ENCODE data around the gene MICAL3. TPM values are rescaled to one million over a fixed set of nuclear protein-coding genes. Genes with fewer than 3 reads are reported as not detected.
A peak's percentile ranks its signal among the peaks of the same experiment; 100 is the strongest.
"Not testable (repeated sequence)": the region's sequence is repeated elsewhere in the genome, so short reads cannot be mapped to it uniquely, and the experiment has no call there.

MICAL3 gene
- total RNA-seq, 4 donors from 2014 or later = 24.3 to 29.7 (median 28.2) TPM

DNA sequence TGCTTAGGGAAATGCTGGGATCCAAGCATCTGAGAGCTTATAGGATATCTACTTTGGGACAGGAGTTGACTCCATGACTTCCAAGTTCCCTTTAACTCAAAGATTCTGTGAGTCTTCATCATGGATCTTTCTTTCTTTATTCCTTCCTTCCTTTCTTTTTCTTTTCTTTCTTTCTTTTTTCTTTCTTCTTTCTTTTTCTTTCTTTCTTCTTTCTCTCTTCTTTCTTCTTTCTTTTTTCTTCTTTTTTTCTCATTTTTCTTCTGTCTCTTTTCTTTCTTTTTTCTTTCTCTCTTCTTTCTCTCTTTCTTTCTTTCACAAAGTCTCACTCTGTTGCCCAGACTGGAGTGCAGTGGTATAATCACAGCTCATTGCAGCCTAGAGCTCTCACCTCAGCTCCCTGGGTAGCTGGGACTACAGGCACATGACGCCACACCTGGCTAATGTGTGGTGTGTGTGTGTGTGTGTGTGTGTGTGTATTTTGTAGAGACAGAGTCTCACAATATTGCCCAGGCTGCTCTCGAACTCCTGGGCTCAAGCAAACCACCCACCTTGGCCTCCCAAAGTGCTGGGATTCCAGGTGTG is 5.4 kb upstream of the MICAL3 start:
- no peak for DNase-seq (ENCODE audit: low spot score in 2 of 2)
- no peak overlapping the region for H3K4me3 ChIP-seq (ENCODE audit: low read depth, poor library complexity, severe bottlenecking)
- no peak for TF ChIP-seq POLR2A (IDR thresholded peaks at IDR 0.05)
- TF ChIP-seq, protein P1, sequence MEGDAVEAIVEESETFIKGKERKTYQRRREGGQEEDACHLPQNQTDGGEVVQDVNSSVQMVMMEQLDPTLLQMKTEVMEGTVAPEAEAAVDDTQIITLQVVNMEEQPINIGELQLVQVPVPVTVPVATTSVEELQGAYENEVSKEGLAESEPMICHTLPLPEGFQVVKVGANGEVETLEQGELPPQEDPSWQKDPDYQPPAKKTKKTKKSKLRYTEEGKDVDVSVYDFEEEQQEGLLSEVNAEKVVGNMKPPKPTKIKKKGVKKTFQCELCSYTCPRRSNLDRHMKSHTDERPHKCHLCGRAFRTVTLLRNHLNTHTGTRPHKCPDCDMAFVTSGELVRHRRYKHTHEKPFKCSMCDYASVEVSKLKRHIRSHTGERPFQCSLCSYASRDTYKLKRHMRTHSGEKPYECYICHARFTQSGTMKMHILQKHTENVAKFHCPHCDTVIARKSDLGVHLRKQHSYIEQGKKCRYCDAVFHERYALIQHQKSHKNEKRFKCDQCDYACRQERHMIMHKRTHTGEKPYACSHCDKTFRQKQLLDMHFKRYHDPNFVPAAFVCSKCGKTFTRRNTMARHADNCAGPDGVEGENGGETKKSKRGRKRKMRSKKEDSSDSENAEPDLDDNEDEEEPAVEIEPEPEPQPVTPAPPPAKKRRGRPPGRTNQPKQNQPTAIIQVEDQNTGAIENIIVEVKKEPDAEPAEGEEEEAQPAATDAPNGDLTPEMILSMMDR (IDR thresholded peaks at IDR 0.05) = no peak
- intact Hi-C loops (cut with DNase I; ENCODE audit: low total_unique reads) = no loop called here
- 85 to 86% methylated on average over 2 of the region's 2 CpGs for WGBS, 2 donors

DNA sequence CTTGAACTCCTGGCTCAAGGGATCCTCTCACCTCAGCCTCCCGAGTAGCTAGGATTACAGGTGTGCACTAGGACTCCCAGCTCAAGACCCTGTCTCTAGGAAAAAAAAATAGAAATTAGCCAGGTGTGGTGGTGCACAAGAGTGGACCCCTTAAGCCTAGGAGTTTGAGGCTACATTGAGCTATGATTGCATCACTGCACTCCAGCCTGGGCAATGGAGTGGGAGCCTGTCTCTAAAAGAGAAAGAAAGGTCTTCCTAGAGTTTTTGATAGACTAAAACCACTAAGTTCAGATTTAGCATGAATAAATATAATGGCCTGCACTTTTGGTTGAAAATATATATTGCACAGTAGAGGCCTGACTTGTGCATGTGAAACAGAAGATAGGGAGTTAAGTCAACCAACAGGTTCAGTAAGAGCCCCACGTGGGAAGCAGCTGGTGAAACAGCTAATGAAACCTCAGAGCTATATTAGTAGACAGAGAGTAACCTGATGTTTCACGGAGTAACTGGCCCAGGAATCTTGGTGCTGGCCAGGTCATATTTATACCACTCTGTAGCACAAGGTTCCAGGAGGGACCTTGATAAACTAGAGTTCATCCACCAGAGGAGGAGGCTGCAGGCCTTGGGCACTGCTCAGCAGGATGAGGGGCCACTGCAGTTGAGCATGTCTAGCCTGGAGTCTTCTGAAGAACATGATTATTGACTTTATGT is 4.6 kb upstream of the MICAL3 start:
- intact Hi-C loops (cut with DNase I; ENCODE audit: low total_unique reads) = no loop called here
- WGBS, 2 donors = 31 to 57% methylated on average over 3 of the region's 3 CpGs
- no peak for DNase-seq (ENCODE audit: low spot score in 2 of 2)
- TF ChIP-seq, protein P1 (IDR thresholded peaks at IDR 0.05) = no peak
- no peak for TF ChIP-seq POLR2A (IDR thresholded peaks at IDR 0.05)
- H3K4me3 ChIP-seq (ENCODE audit: low read depth, poor library complexity, severe bottlenecking) = no peak overlapping the region

DNA sequence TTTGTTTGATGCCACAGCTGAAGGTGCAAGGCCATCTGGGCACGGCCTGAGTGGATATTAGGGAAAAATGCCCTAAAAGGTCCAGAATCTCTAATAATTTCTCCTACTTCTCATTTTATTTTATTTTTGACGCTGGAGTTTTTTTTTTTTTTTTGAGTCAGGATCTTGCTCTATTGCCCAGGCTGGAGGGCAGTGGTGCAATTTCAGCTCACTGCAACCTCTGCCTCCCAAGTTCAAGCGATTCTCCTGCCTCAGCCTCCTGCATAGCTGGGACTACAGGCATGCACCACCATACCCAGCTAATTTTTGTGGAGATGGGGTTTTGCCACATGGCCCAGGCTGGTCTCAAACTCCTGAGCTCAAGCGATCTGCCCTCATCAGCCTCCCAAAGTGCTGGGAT is 1.5 kb upstream of the MICAL3 start:
- 90 to 95% methylated on average over 4 of the region's 4 CpGs for WGBS, 2 donors
- DNase-seq (ENCODE audit: low spot score in 2 of 2); H3K4me3 ChIP-seq (ENCODE audit: low read depth, poor library complexity, severe bottlenecking); intact Hi-C loops (cut with DNase I; ENCODE audit: low total_unique reads): not testable (repeated sequence)

DNA sequence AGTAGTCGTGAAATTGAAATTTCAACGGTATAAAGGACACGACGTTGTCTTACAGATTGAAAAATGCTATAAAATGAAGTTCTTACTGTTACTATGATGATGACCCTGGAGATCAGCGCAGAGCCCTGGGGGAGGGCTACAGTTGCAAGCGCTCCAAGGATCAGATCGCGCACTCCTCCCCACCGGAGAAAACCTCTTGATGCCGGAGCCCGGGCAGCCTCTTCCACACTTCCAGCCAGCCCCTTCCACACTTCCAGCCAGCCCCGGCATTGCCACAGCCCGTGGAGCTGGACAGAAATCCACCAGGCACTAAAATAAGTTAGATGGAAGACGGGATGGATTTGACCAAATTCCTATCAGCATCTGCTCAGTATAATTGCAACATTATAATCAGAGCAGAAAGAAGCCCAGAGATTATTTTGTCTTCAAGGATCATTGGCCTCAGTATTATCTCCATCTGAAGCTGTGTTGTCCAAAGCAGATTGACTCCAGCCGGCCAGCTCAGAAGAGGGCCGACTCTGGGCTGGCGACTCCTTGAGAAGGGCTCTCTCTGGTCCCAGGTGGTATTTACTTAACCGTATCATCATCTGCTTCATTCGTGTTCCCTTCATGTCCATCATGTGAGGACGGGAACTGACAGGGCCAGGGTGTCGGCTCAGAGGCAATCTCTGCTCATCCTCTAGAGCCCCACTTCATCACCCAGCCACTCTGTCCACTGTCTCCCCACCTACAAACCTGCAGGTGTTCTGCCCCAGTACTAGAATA is 777 bp upstream of the MICAL3 start:
- intact Hi-C loops (cut with DNase I; ENCODE audit: low total_unique reads) = no loop called here
- no peak for DNase-seq (ENCODE audit: low spot score in 2 of 2)
- WGBS, 2 donors = 45 to 51% methylated on average over 21 of the region's 21 CpGs
- no peak overlapping the region for H3K4me3 ChIP-seq (ENCODE audit: low read depth, poor library complexity, severe bottlenecking)
- TF ChIP-seq, protein P1 (IDR thresholded peaks at IDR 0.05) = no peak
- TF ChIP-seq POLR2A (IDR thresholded peaks at IDR 0.05) = no peak

DNA sequence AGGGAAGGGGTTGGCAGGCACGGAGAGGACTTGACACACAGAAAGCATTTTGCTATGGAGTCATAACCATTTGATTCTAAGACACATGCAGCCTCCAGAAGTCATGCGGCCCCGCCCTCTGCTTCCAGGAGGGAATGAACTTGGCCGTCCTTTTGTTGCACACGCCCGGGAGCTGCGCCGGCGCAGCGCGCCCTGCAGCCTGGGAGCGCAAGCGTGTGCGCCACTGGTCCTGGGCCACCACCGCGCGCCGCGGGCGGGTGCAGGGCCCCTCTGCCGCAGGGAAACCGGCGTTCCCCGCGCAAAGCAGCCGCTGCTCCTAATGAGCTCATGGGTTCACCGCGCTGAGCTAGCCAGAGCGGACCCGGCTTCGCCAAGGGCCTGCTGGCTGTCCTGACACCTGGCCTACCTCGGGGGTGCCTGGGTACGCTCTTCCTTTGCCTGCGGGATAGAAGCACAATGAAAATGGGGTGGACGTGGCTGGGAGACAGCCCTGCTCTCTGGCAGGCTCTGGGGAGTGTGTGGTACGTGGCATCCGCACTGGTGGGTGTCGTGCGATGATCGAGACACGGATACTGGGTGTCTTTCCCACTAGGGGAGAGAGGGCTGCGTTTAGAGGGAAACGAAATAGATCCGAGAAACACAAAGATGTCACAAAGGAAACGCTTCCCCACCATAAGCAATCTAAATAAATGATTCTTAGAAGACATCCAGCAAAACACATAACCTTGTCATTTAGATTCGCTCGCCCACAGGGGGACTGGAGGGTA is 669 bp downstream of the MICAL3 start:
- DNase-seq (ENCODE audit: low spot score in 2 of 2) = peak; percentile 79 to 95
- peak overlapping the region; percentile 41 for H3K4me3 ChIP-seq (ENCODE audit: low read depth, poor library complexity, severe bottlenecking)
- TF ChIP-seq, protein P1 (IDR thresholded peaks at IDR 0.05) = no peak
- no peak for TF ChIP-seq POLR2A (IDR thresholded peaks at IDR 0.05)
- intact Hi-C loops (cut with DNase I; ENCODE audit: low total_unique reads) = no loop called here
- WGBS, 2 donors = 0% methylated on average over 31 to 46 of the region's 47 CpGs
